Subcutaneous adipose tissue (tissue), 4 donors: ENCODE data around the gene IST1. TPM values are rescaled to one million over a fixed set of nuclear protein-coding genes. Genes with fewer than 3 reads are reported as not detected.

ENCODE experiments used
- CTCF ChIP-seq: fragments of 450-650 bp; IDR thresholded peaks from one replicate; pipeline ENCODE4 v1.5.1; 2016; ENCODE audit warnings: low read depth, mild to moderate bottlenecking, control low read depth, antibody characterized with exemption, moderate library complexity
- total RNA-seq, 4 donors: library from RNA; depleted of rRNA; stranded (reverse); fragments of >200 nt; gene quantifications; one replicate each; pipeline ENCODE4 v1.1.0, GENCODE V29; 2016

IST1 gene
- total RNA-seq, 4 donors from 2014 or later = 186 to 219 (median 195) TPM

- TF ChIP-seq CTCF = no peak
Measured at GRCh38 chr16:71865173-71865863, 30.0 kb upstream of the IST1 start.

GRCh38 chr16:71867939-71868338 is 27.4 kb upstream of the IST1 start:
- TF ChIP-seq CTCF = no peak

GRCh38 chr16:71869089-71869488 is 26.2 kb upstream of the IST1 start:
- TF ChIP-seq CTCF = no peak

- no peak for TF ChIP-seq CTCF
Measured at GRCh38 chr16:71870818-71871217, 24.5 kb upstream of the IST1 start.

GRCh38 chr16:71873199-71873598 is 22.1 kb upstream of the IST1 start:
- no peak for TF ChIP-seq CTCF

- TF ChIP-seq CTCF = no peak
Measured at GRCh38 chr16:71878911-71879310, 16.4 kb upstream of the IST1 start.

GRCh38 chr16:71880176-71880575 is 15.2 kb upstream of the IST1 start:
- TF ChIP-seq CTCF = no peak
